Coronary artery (tissue), 2 donors: ENCODE measurements around the gene RPP25.
A peak's percentile ranks its signal among the peaks of the same experiment; 100 is the strongest.

ENCODE experiments used
- DNase-seq: peaks from one replicate; pipeline ENCODE4 v3.0.0-alpha.2; 2017; ENCODE audit warnings: low spot score
- H3K27ac ChIP-seq, 2 donors: fragments of 200-600 bp; sonication (generic); one replicate each; pipeline ENCODE4 v1.5.1; 2016 to 2019
- H3K4me3 ChIP-seq: fragments of 200-600 bp; sonication (generic); 2 replicates; pipeline ENCODE4 v1.5.1; 2016; ENCODE audit warnings: mild to moderate bottlenecking, moderate library complexity
- TF ChIP-seq, protein P1 (sequence below): fragments of 200-600 bp; sonication (generic); IDR thresholded peaks from one replicate; pipeline ENCODE4 v1.5.1; 2019; ENCODE audit warnings: antibody characterized with exemption

Gene RPP25

GRCh38 chr15:74964794-74965193 is 8.2 kb upstream of the RPP25 start:
- Histone ChIP-seq H3K4me3 (no peak overlapping the region), H3K27ac (peak overlapping the region in 1 of 2 donors; percentile 34)
- no peak for DNase-seq
- TF ChIP-seq, protein P1, sequence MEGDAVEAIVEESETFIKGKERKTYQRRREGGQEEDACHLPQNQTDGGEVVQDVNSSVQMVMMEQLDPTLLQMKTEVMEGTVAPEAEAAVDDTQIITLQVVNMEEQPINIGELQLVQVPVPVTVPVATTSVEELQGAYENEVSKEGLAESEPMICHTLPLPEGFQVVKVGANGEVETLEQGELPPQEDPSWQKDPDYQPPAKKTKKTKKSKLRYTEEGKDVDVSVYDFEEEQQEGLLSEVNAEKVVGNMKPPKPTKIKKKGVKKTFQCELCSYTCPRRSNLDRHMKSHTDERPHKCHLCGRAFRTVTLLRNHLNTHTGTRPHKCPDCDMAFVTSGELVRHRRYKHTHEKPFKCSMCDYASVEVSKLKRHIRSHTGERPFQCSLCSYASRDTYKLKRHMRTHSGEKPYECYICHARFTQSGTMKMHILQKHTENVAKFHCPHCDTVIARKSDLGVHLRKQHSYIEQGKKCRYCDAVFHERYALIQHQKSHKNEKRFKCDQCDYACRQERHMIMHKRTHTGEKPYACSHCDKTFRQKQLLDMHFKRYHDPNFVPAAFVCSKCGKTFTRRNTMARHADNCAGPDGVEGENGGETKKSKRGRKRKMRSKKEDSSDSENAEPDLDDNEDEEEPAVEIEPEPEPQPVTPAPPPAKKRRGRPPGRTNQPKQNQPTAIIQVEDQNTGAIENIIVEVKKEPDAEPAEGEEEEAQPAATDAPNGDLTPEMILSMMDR: no peak

DNA sequence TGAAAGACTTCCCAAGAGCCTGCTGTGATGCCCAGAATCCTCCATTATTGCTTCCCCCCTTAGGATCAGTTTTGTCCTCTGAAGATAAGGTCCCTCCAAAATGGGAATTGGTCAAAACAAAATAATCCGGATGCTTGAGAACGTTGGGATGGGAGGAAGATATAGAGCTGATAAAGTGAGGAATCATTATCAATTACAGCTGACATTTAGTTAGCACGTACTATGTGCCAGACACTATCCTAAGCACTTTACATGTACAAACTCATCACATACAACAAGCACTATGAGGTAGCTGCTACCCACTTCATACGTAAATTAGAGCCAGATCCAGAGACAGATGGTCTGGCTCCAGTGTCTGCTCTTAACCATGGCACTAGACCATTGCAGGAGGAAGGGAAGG is 6.6 kb upstream of the RPP25 start:
- no peak for DNase-seq
- TF ChIP-seq, protein P1: no peak
- H3K27ac ChIP-seq: no peak overlapping the region
- no peak overlapping the region for H3K4me3 ChIP-seq

GRCh38 chr15:74962671-74963070 is 6.1 kb upstream of the RPP25 start:
- Histone ChIP-seq H3K27ac (no peak overlapping the region), H3K4me3 (no peak overlapping the region)
- DNase-seq: no peak
- TF ChIP-seq, protein P1: no peak

DNA sequence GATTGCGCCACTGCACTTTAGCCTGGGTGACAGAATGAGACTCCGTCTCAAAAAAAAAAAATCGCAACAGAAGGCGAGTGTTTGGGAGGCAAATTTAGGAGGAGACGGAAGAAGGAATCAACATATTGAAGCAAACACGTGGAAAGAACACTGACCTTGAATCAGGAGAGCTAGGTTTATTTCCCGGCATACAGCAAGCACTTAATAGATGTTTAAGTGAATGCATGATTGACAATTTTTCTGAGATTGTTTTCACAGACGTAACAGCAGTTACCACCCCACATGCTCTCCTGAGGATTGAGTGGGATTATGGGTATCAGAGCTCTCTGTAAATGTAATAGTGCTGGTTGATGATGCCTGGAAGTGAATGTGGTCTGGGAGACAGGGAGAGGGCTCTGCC is 5.6 kb upstream of the RPP25 start:
- DNase-seq: no peak
- H3K4me3 ChIP-seq: no peak overlapping the region
- TF ChIP-seq, protein P1: no peak
- no peak overlapping the region for H3K27ac ChIP-seq

GRCh38 chr15:74961616-74962015 is 5.0 kb upstream of the RPP25 start:
- no peak for DNase-seq
- TF ChIP-seq, protein P1: no peak
- Histone ChIP-seq H3K27ac (no peak overlapping the region), H3K4me3 (no peak overlapping the region)

DNA sequence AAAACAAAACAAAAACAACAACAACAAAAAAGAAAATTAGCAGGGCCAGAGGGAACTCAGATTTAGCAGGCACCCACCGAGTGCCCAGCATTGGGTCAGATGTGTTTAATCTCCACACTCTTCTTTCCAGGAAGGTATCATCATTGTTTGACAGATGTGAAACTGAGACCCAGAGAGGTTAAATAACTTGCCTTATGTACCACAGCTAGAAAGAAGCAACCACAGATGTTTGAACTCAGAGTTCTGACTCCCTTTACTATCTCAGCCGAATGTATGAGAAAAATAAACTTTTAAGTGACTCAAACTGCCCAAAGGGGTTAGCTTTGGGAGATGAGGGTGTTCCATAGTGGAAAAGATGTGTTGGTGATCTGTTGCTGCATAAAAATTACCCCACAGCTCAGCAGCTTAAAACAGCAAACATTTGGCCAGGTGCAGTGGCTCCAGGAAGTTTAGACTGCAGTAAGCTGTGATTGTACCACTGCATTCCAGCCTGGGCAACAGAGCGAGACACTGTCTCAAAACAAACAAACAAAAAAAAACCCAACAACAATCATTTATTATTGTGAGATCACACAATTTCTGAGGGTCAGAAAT is 4.5 kb upstream of the RPP25 start:
- TF ChIP-seq, protein P1: no peak
- no peak for DNase-seq

DNA sequence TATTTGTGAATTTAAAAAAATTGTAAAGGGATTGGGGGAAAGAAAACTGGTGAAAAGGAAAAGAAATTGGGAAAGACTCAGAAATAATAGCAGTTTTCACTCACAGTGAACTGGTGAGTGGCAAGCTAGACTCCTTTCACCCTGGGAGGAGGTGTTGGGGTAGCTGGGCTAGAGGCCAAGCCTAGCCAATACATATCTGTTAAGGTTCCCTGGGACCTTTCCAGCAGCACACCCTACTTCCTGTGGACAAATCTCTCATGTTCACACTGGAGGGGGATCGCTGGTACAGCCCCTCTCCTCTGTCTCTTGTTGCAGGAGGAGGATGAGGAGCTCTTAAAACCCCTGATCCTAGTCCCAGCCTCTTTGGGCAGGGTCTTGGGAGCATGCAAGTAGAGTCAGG is 3.7 kb upstream of the RPP25 start:
- TF ChIP-seq, protein P1: no peak
- no peak for DNase-seq
- no peak overlapping the region for H3K27ac ChIP-seq
- no peak overlapping the region for H3K4me3 ChIP-seq

More for the DNA sequence above, 4.5 kb upstream of the RPP25 start:
- Histone ChIP-seq H3K4me3 (no peak overlapping the region), H3K27ac (no peak overlapping the region)
